ENCODE results near the gene LGALS9B.
"Not testable (repeated sequence)": the region's sequence is repeated elsewhere in the genome, so short reads cannot be mapped to it uniquely, and the experiment has no call there.

DNA sequence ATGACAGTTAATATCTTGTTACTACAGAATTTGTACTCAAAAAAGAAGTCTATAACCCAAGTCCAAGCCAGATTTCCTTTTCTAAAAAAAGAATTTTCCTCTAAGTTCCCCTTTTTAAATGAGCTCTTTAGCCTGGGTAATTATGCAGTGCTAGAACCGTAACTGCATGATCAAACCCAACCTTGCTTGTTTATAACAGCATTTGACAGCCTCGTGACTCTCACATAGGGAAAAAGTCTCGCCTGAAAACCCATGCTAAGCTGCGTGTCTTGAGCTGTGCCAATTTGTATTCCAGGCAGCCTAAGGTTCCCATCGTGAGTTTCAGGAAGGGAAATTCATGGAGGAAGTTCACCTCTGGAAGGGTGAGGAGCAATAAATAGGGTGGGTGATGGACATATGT, 44.5 kb downstream of the LGALS9B start:
- not testable (repeated sequence) for TF ChIP-seq CTCF, POLR2AphosphoS5, POLR2A (IDR thresholded peaks at IDR 0.05)
